GM12878 (cell line): ENCODE results near the gene ZNF581. TPM values are rescaled to one million over a fixed set of nuclear protein-coding genes. Genes with fewer than 3 reads are reported as not detected.

ENCODE experiments used
- ATAC-seq: fragments of 200-7000 bp; cut with Tn5 transposase; 3 replicates; pipeline ENCODE4 v1.9.1; 2020; ENCODE audit warnings: mild to moderate bottlenecking, moderate library complexity
- BruUV-seq: library from RNA; stranded (reverse); fragments of 400-500 nt; replicated peaks from 2 replicates; lab custom pipeline; 2021; lab: Mats Ljungman, UMichigan
- CTCF ChIA-PET: fragments of 300-600 bp; sonication (Branson Sonifier 250); formaldehyde crosslinking; extraction: SDS; loops from one replicate; lab custom pipeline; 2021; ENCODE audit warnings: inconsistent platforms; lab: Yijun Ruan, JAX
- POLR2A ChIA-PET: fragments of 350-600 bp; formaldehyde crosslinking; extraction: SDS; loops from one replicate; lab custom pipeline; 2021; ENCODE audit warnings: inconsistent platforms; lab: Charles Lee
- RAD21 ChIA-PET: fragments of 300-600 bp; sonication (Branson Sonifier 250); formaldehyde crosslinking; loops from one replicate; lab custom pipeline; 2023; ENCODE audit warnings: antibody characterized with exemption; ENCODE audit not compliant: unreplicated experiment; lab: Charles Lee
- SMC1A ChIA-PET: fragments of 300-600 bp; sonication (Branson Sonifier 250); formaldehyde crosslinking; loops from one replicate; lab custom pipeline; 2023; ENCODE audit not compliant: unreplicated experiment, uncharacterized antibody; lab: Charles Lee
- DNase-seq: peaks from one replicate; pipeline ENCODE4 v3.0.0-alpha.2; 2011; ENCODE audit warnings: low read depth, low spot score
- FAIRE-seq: peaks from 3 replicates; lab custom pipeline; 2011; peaks lifted over from hg19 to GRCh38; lab: Jason Lieb, UNC
- H2AFZ ChIP-seq: 2 replicates; pipeline ENCODE4 v1.6.0; 2011; ENCODE audit warnings: low read depth, low read length, control low read depth; ENCODE audit not compliant: control insufficient read depth
- H3K27ac ChIP-seq: 2 replicates; pipeline ENCODE4 v1.5.1; 2011; ENCODE audit warnings: control low read depth; ENCODE audit not compliant: control insufficient read depth, insufficient read depth
- H3K27me3 ChIP-seq, 2 experiments: replicated peaks in 1 of 2; 2 replicates each; pipeline versions ENCODE4 v1.6.0 to v1.6.1; 2011; ENCODE audit warnings: low read length in 1 of 2; ENCODE audit not compliant: control insufficient read depth in 2 of 2, insufficient read depth in 2 of 2
- H3K36me3 ChIP-seq, 2 experiments: 2 replicates each; pipeline ENCODE4 v1.5.1; 2011; ENCODE audit warnings: low read length in 1 of 2; ENCODE audit not compliant: control insufficient read depth in 2 of 2, insufficient read depth in 2 of 2
- H3K4me1 ChIP-seq: 2 replicates; pipeline ENCODE4 v1.6.1; 2011; ENCODE audit warnings: mild to moderate bottlenecking, low read length, moderate library complexity, mixed read lengths; ENCODE audit not compliant: control insufficient read depth, insufficient read depth
- H3K4me2 ChIP-seq: 2 replicates; pipeline ENCODE4 v1.6.0; 2011; ENCODE audit warnings: control low read depth; ENCODE audit not compliant: control insufficient read depth, insufficient read depth
- H3K4me3 ChIP-seq: fragments of 200-600 bp; sonication (generic); 2 replicates; pipeline ENCODE4 v1.5.1; 2016
- H3K79me2 ChIP-seq: 2 replicates; pipeline ENCODE4 v1.6.0; 2011; ENCODE audit warnings: low read length; ENCODE audit not compliant: control insufficient read depth, insufficient read depth
- H3K9ac ChIP-seq: 2 replicates; pipeline ENCODE4 v1.8.0; 2011; ENCODE audit warnings: low read length, control low read depth, mixed read lengths; ENCODE audit not compliant: control insufficient read depth, insufficient read depth
- H3K9me3 ChIP-seq: replicated peaks from 3 replicates; pipeline ENCODE4 v1.5.1; 2011; ENCODE audit warnings: mild to moderate bottlenecking, low read length; ENCODE audit not compliant: control insufficient read depth, insufficient read depth
- H4K20me1 ChIP-seq: 2 replicates; pipeline ENCODE4 v1.6.0; 2011; ENCODE audit not compliant: control insufficient read depth, insufficient read depth
- ATF2 ChIP-seq: IDR thresholded peaks from 2 replicates; pipeline ENCODE4 v1.6.1; 2012; ENCODE audit warnings: low read length, inconsistent platforms
- EED ChIP-seq: sonication (generic); IDR thresholded peaks from 2 replicates; pipeline ENCODE4 v1.6.1; 2016; ENCODE audit warnings: antibody characterized with exemption, low read depth
- IRF4 ChIP-seq: IDR thresholded peaks from 2 replicates; pipeline ENCODE4 v1.6.1; 2011; ENCODE audit warnings: low read depth, low read length
- KLF5 ChIP-seq: fragments of 450-650 bp; IDR thresholded peaks from 2 replicates; pipeline ENCODE4 v1.6.1; 2014; ENCODE audit warnings: mild to moderate bottlenecking; ENCODE audit not compliant: partially characterized antibody
- MXI1 ChIP-seq: fragments of 150-350 bp; IDR thresholded peaks from 2 replicates; pipeline ENCODE4 v1.6.1; 2011; ENCODE audit warnings: low read depth, mild to moderate bottlenecking, inconsistent platforms, low read length, improper control_type of control experiment
- REST ChIP-seq: IDR thresholded peaks from 2 replicates; pipeline ENCODE4 v1.6.1; 2012; ENCODE audit warnings: mild to moderate bottlenecking, low read depth, low read length
- RFX5 ChIP-seq: IDR thresholded peaks from 2 replicates; pipeline ENCODE4 v1.6.1; 2011; ENCODE audit warnings: low read depth, low read length, improper control_type of control experiment
- SRF ChIP-seq, 2 experiments: IDR thresholded peaks; 2 replicates each; pipeline ENCODE4 v1.6.1; 2011; ENCODE audit warnings: low read depth in 2 of 2, low read length in 2 of 2, mild to moderate bottlenecking in 1 of 2, moderate library complexity in 1 of 2
- USF1 ChIP-seq: IDR thresholded peaks from 2 replicates; pipeline ENCODE4 v1.6.1; 2011; ENCODE audit warnings: borderline replicate concordance, low read depth, mild to moderate bottlenecking, moderate library complexity, mixed read lengths, low read length; ENCODE audit not compliant: insufficient read depth; ENCODE audit errors: extremely low read length
- ZNF217 ChIP-seq: fragments of 450-650 bp; IDR thresholded peaks from 2 replicates; pipeline ENCODE4 v1.6.1; 2017; ENCODE audit warnings: antibody characterized with exemption, mild to moderate bottlenecking
- WGBS: methylation state at CpG from one replicate; pipeline ENCODE4 v1.1.6; 2016; ENCODE audit warnings: low lambda C conversion rate; ENCODE audit not compliant: insufficient replicate concordance, insufficient coverage; ENCODE audit errors: missing lambda C conversion rate; 5-methylcytosine and 5-hydroxymethylcytosine counted together
- in situ Hi-C: fragments of 300-500 bp; cut with MboI; formaldehyde crosslinking; loops from 9 replicates; pipeline ENCODE4 v1.14.3; 2018; ENCODE audit warnings: mixed read lengths
- intact Hi-C: fragments of 100-400 bp; cut with micrococcal nuclease; formaldehyde crosslinking; loops from one replicate; pipeline ENCODE4 v1.14.2; 2022; ENCODE audit not compliant: unreplicated experiment
- polyA plus RNA-seq, 11 experiments: library from polyadenylated mRNA; depleted of rRNA in 4 of 11; unstranded in 6 of 11; stranded (reverse) in 5 of 11; fragments of >200 nt; fragmentation: Nextera tagmentation in 4 of 11; fragmentation: Illumina TruSeq in 1 of 11; extraction: Ambion mirVana in 4 of 11; extraction: Trizol in 1 of 11; gene quantifications; 1 replicate in 1 of 11; 2 replicates in 10 of 11; pipeline versions ENCODE4 v1.2.1 to v1.2.3, GENCODE V29; 2011 to 2016; ENCODE audit warnings: inconsistent platforms in 2 of 11, missing spikeins in 2 of 11, low read depth in 1 of 11
- total RNA-seq, 4 experiments: library from RNA; depleted of rRNA in 3 of 4; stranded (reverse); fragments of >200 nt in 3 of 4; fragmentation: Illumina TruSeq in 1 of 4; extraction: Trizol in 1 of 4; gene quantifications; 2 replicates each; pipeline versions ENCODE4 v1.2.1 to v1.2.3, GENCODE V29; 2013 to 2021

ZNF581 gene
- total and polyA plus RNA-seq, 10 of the 15 experiments (the other 5 are each of a cell fraction or from before 2014, with no cell fraction given): 4.7 to 45.4 (median 22.2) TPM

- POLR2A ChIA-PET: no interaction called here
- no TSS peak for BruUV-seq
- H3K9me3 ChIP-seq: peaks cover 2% of the 10 kb centered on the region; the same call in 2 of the 3 replicates
- H3K36me3 ChIP-seq: peaks cover 12 to 15% of the 10 kb centered on the region in 2 experiments
- peaks cover 3% of the 10 kb centered on the region; the same call in 1 of the 2 replicates for H4K20me1 ChIP-seq
- H3K4me3 ChIP-seq: no peak overlapping the region
- no peak overlapping the region for H3K9ac ChIP-seq
- SMC1A ChIA-PET: no interaction called here
- DNase-seq (no peak), FAIRE-seq (no peak), ATAC-seq (no peak)
- no peak overlapping the region for H2AFZ ChIP-seq
- no peak for TF ChIP-seq IRF4
- TF ChIP-seq USF1: no peak
- TF ChIP-seq ATF2: no peak
- TF ChIP-seq ZNF217: no peak
- no peak for TF ChIP-seq SRF (IDR thresholded peaks at IDR 0.05; ENCODE audit: low read depth in 2 of 2, low read length in 2 of 2)
- no peak for TF ChIP-seq RFX5
- no peak for TF ChIP-seq EED
- no peak for TF ChIP-seq KLF5
- TF ChIP-seq MXI1: no peak
- TF ChIP-seq REST: no peak
- no peak overlapping the region for H3K4me2 ChIP-seq
- H3K27me3 ChIP-seq: no peaks in the 10 kb centered on the region
- RAD21 ChIA-PET: no interaction called here
- intact Hi-C loops: no loop called here
- 97% methylated on average over 42 of the region's 75 CpGs for WGBS
- H3K79me2 ChIP-seq: peaks cover 6% of the 10 kb centered on the region
- in situ Hi-C loops: no loop called here
- H3K4me1 ChIP-seq: peaks cover 4% of the 10 kb centered on the region
- CTCF ChIA-PET: no interaction called here
- no peak overlapping the region for H3K27ac ChIP-seq
These were observed 29.3 kb upstream of the ZNF581 start for GRCh38 chr19:55613930-55614710.
